ENCODE measurements around the gene ID1. TPM values are rescaled to one million over a fixed set of nuclear protein-coding genes. Genes with fewer than 3 reads are reported as not detected.

ID1 gene
- total and polyA plus RNA-seq, 2 of the 13 experiments (the other 11 are each of a cell fraction or from before 2014, with no cell fraction given): 320 to 419 TPM

GRCh38 chr20:31587545-31588389 is 17.3 kb upstream of the ID1 start (continued):
- peak; percentile 83; the same call in 1 of the 2 replicates for TF ChIP-seq CSRNP1 (CRISPR knock-in tag; IDR thresholded peaks at IDR 0.05)
- TF ChIP-seq JUNB (CRISPR knock-in tag; IDR thresholded peaks at IDR 0.05; ENCODE audit: borderline replicate concordance): no peak
- TF ChIP-seq KMT2A (CRISPR knock-in tag; IDR thresholded peaks at IDR 0.05): no peak; the same call in 1 of the 2 replicates
- TF ChIP-seq ZNF563 (CRISPR knock-in tag; IDR thresholded peaks at IDR 0.05): peak; percentile 88
- peak; percentile 56; the same call in 1 of the 2 replicates for TF ChIP-seq SAP130 (CRISPR knock-in tag; IDR thresholded peaks at IDR 0.05; ENCODE audit: low read depth)
- TF ChIP-seq ESRRA (CRISPR knock-in tag; IDR thresholded peaks at IDR 0.05; ENCODE audit: low read depth): no peak
- peak; percentile 67; the same call in 1 of the 2 replicates for TF ChIP-seq ZNF124 (CRISPR knock-in tag; IDR thresholded peaks at IDR 0.05)
- TF ChIP-seq MTA1 (CRISPR knock-in tag; IDR thresholded peaks at IDR 0.05; ENCODE audit: borderline replicate concordance): 0 out of 2 replicates have a peak, but pooled peaks have one; percentile 30
- 0 out of 2 replicates have a peak, but pooled peaks have one; percentile 19 for TF ChIP-seq ZNF205 (CRISPR knock-in tag; IDR thresholded peaks at IDR 0.05)
- peak; percentile 98; the same call in 1 of the 2 replicates for TF ChIP-seq ZBTB42 (CRISPR knock-in tag; IDR thresholded peaks at IDR 0.05)
- TF ChIP-seq ARNT2 (CRISPR knock-in tag; IDR thresholded peaks at IDR 0.05; ENCODE audit: low read depth): peak; percentile 84
- TF ChIP-seq CEBPG (CRISPR knock-in tag; IDR thresholded peaks at IDR 0.05): no peak
- peak; percentile 79 for TF ChIP-seq ZNF232 (CRISPR knock-in tag; IDR thresholded peaks at IDR 0.05; ENCODE audit: borderline replicate concordance)
- no peak for TF ChIP-seq ZHX2 (IDR thresholded peaks at IDR 0.05; ENCODE audit: low read depth)
- peak; percentile 98; the same call in 1 of the 2 replicates for TF ChIP-seq ZHX2 (CRISPR knock-in tag; IDR thresholded peaks at IDR 0.05; ENCODE audit: borderline replicate concordance)
- TF ChIP-seq SIN3A (IDR thresholded peaks at IDR 0.05; ENCODE audit: borderline replicate concordance, low read depth, low read length): peak; percentile 45; the same call in 1 of the 2 replicates
- TF ChIP-seq RBM39 (IDR thresholded peaks at IDR 0.05; ENCODE audit: low read depth, low read length, poor library complexity, severe bottlenecking): peak; percentile 84
- peak; percentile 55; the same call in 1 of the 2 replicates for TF ChIP-seq ZNF564 (CRISPR knock-in tag; IDR thresholded peaks at IDR 0.05)
- 0 out of 2 replicates have a peak, but pooled peaks have one; percentile 44 for TF ChIP-seq SMAD1 (CRISPR knock-in tag; IDR thresholded peaks at IDR 0.05; ENCODE audit: borderline replicate concordance, low read depth)
- TF ChIP-seq REPIN1 (CRISPR knock-in tag; IDR thresholded peaks at IDR 0.05; ENCODE audit: borderline replicate concordance, low read depth): peak; percentile 48; the same call in 1 of the 2 replicates
- TF ChIP-seq MAX (IDR thresholded peaks at IDR 0.05): peak; percentile 71; the same call in 1 of the 2 replicates

Data from HepG2 (cell line).